ENCODE results near the gene MIPOL1. TPM values are rescaled to one million over a fixed set of nuclear protein-coding genes. Genes with fewer than 3 reads are reported as not detected.
A peak's percentile ranks its signal among the peaks of the same experiment; 100 is the strongest.

MIPOL1 gene
- total and polyA plus RNA-seq, 2 of the 13 experiments (the other 11 are each of a cell fraction or from before 2014, with no cell fraction given): 8.6 to 34.2 TPM

- TF ChIP-seq NR0B2 (CRISPR knock-in tag; IDR thresholded peaks at IDR 0.05) (peak; percentile 93), DMAP1 (CRISPR knock-in tag; IDR thresholded peaks at IDR 0.05) (peak; percentile 83; the same call in 1 of the 2 replicates), ZZZ3 (CRISPR knock-in tag; IDR thresholded peaks at IDR 0.05; ENCODE audit: borderline replicate concordance) (peak; percentile 84; the same call in 1 of the 2 replicates), ZNF672 (CRISPR knock-in tag; IDR thresholded peaks at IDR 0.05) (no peak), HOMEZ (CRISPR knock-in tag; IDR thresholded peaks at IDR 0.05; ENCODE audit: low read depth) (peak; percentile 99), AKNA (CRISPR knock-in tag; IDR thresholded peaks at IDR 0.05; ENCODE audit: borderline replicate concordance) (no peak), PPARG (CRISPR knock-in tag; conservative IDR thresholded peaks at IDR 0.05) (peak; percentile 63; the same call in 1 of the 2 replicates), ZNF296 (CRISPR knock-in tag; conservative IDR thresholded peaks at IDR 0.05) (no peak), STAG1 (CRISPR knock-in tag; IDR thresholded peaks at IDR 0.05) (peak; percentile 41), PRPF4 (IDR thresholded peaks at IDR 0.05; ENCODE audit: low read depth, low read length, poor library complexity, severe bottlenecking) (no peak), GMEB2 (CRISPR knock-in tag; IDR thresholded peaks at IDR 0.05; ENCODE audit: low read depth) (peak; percentile 39; the same call in 1 of the 2 replicates), ADNP (CRISPR knock-in tag; IDR thresholded peaks at IDR 0.05) (0 out of 2 replicates have a peak, but pooled peaks have one; percentile 21), ZNF609 (CRISPR knock-in tag; IDR thresholded peaks at IDR 0.05; ENCODE audit: borderline replicate concordance) (peak; percentile 86), MAF1 (CRISPR knock-in tag; IDR thresholded peaks at IDR 0.05; ENCODE audit: borderline replicate concordance) (peak; percentile 68; the same call in 1 of the 2 replicates)
These were observed 398.3 kb downstream of the MIPOL1 start (continued) for GRCh38 chr14:37595809-37596621.
